ENCODE data around the gene PTTG1.
A peak's percentile ranks its signal among the peaks of the same experiment; 100 is the strongest.

Gene PTTG1

GRCh38 chr5:160390787-160391696, 30.6 kb upstream of the PTTG1 start:
- no peak for DNase-seq (ENCODE audit: low read depth)

GRCh38 chr5:160395111-160395510, 26.5 kb upstream of the PTTG1 start:
- H3K4me3 ChIP-seq (ENCODE audit: control insufficient read depth, low read depth, low read length) = no peak overlapping the region
- TF ChIP-seq CTCF (IDR thresholded peaks at IDR 0.05; ENCODE audit: control insufficient read depth, insufficient read depth, low read depth, low read length, missing control alignments) = no peak
- DNase-seq (ENCODE audit: low read depth) = no peak

More at GRCh38 chr5:160390787-160391696, 30.6 kb upstream of the PTTG1 start:
- H3K4me3 ChIP-seq (ENCODE audit: control insufficient read depth, low read depth, low read length) = no peak overlapping the region
- peak; percentile 43 for TF ChIP-seq CTCF (IDR thresholded peaks at IDR 0.05; ENCODE audit: control insufficient read depth, insufficient read depth, low read depth, low read length, missing control alignments)

- TF ChIP-seq CTCF (IDR thresholded peaks at IDR 0.05; ENCODE audit: control insufficient read depth, insufficient read depth, low read depth, low read length, missing control alignments) = no peak
- DNase-seq (ENCODE audit: low read depth) = no peak
- H3K4me3 ChIP-seq (ENCODE audit: control insufficient read depth, low read depth, low read length) = no peak overlapping the region
These were observed 24.2 kb upstream of the PTTG1 start for GRCh38 chr5:160397492-160397891.

- DNase-seq (ENCODE audit: low read depth) = no peak
- H3K4me3 ChIP-seq (ENCODE audit: control insufficient read depth, low read depth, low read length) = peak overlapping the region; percentile 7
- TF ChIP-seq CTCF (IDR thresholded peaks at IDR 0.05; ENCODE audit: control insufficient read depth, insufficient read depth, low read depth, low read length, missing control alignments) = no peak
These were observed 22.8 kb upstream of the PTTG1 start for GRCh38 chr5:160398806-160399205.

GRCh38 chr5:160399402-160400353, 22.0 kb upstream of the PTTG1 start, which contains the start of gene FAM200C:
TSS of gene FAM200C (minus strand) at chr5:160400054. CDS start at chr5:160395490, 4,564 bp downstream.
- TF ChIP-seq CTCF (IDR thresholded peaks at IDR 0.05; ENCODE audit: control insufficient read depth, insufficient read depth, low read depth, low read length, missing control alignments) = no peak
- DNase-seq (ENCODE audit: low read depth) = peak; percentile 81
- peak within 1 kb of the TSS; percentile 81 for H3K4me3 ChIP-seq (ENCODE audit: control insufficient read depth, low read depth, low read length)

Measured in AG09309 (cell line).